GM19239 (cell line): ENCODE data around the gene RUFY3.
A peak's percentile ranks its signal among the peaks of the same experiment; 100 is the strongest.
"Not testable (repeated sequence)": the region's sequence is repeated elsewhere in the genome, so short reads cannot be mapped to it uniquely, and the experiment has no call there.

Experiments used
- DNase-seq: peaks from one replicate; pipeline ENCODE4 v3.0.0; 2011; ENCODE audit warnings: low spot score; ENCODE audit not compliant: insufficient read length
- FAIRE-seq: peaks from 2 replicates; lab custom pipeline; 2011; peaks lifted over from hg19 to GRCh38; lab: Jason Lieb, UNC

RUFY3 gene

DNA sequence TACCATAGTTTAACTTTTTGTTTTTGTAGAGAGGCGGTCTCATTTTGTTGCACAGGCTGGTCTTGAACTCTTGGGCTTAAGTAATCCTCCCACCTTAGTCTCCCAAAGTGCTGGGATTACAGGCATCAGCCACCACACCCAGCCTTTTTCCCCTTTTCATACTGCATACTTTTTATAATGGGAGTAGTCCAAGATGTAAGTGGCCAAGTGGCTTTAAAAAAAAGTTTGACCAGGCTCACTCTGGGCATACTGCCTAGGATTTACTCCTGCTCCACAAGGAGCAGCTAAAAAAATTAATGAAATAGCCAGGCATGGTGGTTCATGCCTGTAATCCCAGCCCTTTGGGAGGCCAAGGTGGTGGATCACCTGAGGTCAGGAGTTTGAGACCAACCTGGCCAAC lies 111.9 kb downstream of the RUFY3 start:
- FAIRE-seq (no peak), DNase-seq (no peak)

DNA sequence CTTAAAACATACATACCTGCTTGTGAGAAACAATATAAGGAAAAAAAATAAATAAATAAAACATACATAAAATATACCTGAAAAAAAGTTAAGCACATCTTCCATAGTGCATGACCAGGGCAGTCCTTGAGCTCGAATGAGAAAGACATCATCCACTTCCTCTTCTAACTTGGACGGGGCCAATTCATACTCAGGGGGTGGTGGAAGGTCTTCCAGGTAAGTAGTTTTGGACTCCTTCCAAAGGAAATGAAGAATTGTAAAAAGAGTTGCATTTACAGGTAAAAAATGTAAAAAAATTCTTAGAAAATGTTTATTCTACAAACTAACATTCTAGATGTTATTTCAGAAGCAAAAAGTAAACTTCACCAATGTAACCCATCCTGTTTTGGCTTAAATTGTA lies 114.3 kb downstream of the RUFY3 start:
- DNase-seq (no peak), FAIRE-seq (no peak)

DNA sequence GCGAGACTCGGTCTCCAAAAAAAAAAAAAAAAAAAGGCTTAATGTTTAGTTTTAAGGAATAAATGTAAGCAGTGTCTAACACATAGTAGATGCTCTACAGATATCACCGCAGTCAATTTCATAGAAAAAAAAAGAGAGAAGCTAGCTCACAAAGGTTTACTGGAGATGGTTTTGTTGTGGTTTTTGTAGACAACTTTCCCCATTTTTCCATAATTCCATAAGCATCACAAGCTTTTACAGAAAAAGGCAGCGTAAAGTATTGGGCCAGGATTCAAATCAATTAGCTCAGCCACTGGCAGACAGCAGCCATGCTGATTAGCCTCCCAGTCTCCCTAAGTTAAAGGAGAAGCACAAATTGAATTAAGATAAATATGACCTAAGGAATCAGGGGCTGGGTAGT lies 116.4 kb downstream of the RUFY3 start:
- peak; percentile 48 for FAIRE-seq
- DNase-seq = no peak

DNA sequence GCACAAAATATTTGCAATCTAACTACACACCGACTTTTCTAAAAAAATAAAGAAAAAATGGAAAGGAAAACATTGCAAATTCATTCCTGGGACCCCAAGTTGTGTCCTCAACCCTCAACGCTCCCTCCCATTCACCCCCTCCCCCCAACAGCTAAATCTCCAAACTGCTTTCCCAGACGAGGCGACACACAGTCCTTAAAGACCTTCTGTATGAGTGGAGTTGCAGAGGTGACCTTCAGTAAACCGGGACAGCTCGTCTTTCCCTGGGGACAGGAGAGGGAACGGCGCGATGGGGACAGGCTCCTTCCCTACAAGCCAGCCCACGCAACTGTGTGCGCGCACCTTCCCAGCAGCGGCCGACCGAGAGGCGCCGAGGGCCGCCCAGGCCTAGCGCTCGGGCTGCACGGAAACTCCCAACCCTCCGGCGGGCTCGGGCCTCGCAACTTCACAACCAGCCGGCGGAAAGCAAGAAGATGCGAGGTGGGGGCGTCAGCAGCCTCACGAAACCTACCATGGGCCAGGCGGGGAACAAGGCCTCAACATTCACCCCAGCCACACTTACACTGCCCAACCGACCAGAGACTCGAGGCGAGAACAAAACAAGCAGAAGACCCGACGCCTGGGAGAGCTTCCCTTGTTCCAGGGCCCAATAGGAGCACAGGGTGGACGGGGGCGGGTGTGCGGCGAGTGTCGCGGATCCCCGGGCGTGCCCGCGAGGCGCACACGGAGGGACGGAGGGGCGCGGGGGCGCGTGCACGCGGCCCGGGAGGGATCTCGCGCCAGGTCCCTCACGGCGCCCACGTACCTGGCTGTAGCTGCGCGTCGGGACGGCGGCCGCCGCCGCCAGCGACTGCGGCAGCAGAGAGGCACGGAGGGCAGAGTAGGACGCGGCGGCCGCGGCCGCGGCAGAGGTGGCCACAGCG lies 117.2 kb downstream of the RUFY3 start:
- DNase-seq (peak; percentile 36), FAIRE-seq (peak; percentile 84)

DNA sequence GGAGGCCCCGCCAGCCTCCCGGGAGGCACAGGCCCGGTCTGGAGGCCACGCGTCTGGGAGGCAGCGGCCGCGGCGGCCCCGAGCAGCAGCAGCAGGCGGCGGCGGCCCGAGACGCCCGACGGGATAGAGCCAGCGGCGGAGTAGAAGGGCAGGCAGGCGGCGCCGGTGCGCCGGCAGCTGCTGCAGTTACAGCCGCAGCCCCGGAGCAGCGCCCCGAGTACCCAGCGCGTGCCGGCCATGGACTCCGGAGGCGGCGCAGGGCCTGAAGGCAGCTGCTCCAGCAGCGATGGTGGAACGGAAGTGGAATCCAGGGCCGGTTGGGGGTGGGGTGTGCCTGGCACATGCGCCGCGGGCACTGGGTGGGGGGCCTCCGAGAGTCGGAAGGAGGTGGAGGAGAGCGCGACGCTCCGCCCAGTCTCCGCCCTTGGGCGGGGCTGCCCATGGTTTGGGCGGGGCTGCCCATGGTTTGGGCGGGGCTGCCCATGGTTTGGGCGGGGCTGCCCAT lies 117.9 kb downstream of the RUFY3 start, which contains the start of gene GRSF1:
GRSF1 (minus strand) TSS at position 302 of the 505 bp plus-strand sequence; CDS start at position 239, 63 bp downstream.
- DNase-seq (peak; percentile 73), FAIRE-seq (peak; percentile 80)

DNA sequence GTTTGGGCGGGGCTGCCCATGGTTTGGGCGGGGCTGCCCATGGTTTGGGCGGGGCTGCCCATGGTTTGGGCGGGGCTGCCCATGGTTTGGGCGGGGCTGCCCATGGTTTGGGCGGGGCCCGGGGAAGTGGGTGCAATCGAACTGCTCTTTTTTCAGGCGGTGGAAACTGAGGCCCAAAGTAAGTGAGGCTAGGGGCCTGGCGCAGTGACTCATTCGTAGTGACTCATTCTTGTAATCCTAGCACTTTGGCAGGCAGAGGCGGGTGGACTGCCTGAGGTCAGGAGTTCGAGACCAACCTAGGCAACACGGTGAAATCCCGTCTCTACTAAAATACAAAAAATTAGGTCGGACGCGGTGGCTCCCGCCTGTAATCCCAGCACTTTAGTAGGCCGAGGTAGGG lies 118.4 kb downstream of the RUFY3 start:
- not testable (repeated sequence) for FAIRE-seq

DNA sequence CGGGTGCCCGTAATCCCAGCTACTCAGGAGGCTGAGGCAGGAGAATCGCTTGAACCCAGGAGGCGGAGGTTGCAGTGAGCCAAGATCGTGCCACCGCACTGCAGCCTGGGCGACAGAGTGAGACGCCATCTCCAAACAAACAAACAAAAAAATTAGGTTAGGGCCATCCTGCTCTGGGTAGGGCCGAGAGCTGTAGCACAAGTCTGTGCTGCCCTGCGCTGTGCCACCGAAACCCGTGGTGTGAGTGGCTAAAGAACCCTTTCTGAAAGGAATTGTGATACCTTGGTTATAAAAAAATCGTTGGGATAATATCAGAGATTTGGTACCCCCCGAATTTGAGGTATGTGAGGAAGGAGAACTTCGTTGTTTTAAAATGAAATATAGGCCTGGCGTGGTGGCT lies 118.9 kb downstream of the RUFY3 start:
- not testable (repeated sequence) for DNase-seq, FAIRE-seq

More for the DNA sequence above, 118.4 kb downstream of the RUFY3 start:
- DNase-seq = not testable (repeated sequence)

DNA sequence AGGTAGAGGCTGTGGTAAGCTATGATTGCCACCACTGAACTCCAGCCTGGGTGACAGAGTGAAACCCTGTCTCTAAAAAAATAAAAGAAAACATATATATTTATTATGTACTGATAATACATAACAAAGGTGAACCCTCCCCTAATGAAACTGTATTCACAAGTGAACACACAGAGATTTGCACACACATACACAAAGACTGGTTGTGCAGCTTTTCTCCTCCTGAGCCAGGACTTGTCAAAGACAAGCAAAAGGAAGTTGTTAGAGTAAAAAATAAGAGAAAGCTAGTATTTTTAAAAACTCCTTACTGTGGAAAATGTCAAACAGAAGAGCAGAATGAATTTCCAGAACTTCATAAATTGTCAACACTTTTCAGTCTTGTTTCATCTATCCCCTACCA lies 119.4 kb downstream of the RUFY3 start:
- DNase-seq (no peak), FAIRE-seq (no peak)

DNA sequence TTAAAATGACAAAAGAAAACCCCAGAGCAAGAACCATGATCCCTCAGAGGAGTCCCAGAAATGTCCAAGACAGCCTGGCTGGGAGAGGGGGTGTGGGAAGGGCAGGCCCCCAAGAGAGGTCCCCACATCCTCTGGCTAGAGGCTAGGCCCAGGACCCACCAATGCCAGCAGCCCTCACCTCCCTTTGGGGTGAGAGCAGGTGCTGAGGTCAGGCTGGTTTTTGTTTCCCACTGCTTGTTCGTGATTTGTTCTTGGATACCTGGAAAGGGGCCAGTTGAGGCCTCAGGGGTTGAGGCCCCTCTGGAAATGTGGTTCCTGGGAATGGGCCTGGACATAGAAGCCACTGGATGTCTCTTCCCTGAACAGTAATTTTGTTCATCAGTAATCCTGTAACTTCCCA lies 120.2 kb downstream of the RUFY3 start:
- FAIRE-seq (no peak), DNase-seq (no peak)

DNA sequence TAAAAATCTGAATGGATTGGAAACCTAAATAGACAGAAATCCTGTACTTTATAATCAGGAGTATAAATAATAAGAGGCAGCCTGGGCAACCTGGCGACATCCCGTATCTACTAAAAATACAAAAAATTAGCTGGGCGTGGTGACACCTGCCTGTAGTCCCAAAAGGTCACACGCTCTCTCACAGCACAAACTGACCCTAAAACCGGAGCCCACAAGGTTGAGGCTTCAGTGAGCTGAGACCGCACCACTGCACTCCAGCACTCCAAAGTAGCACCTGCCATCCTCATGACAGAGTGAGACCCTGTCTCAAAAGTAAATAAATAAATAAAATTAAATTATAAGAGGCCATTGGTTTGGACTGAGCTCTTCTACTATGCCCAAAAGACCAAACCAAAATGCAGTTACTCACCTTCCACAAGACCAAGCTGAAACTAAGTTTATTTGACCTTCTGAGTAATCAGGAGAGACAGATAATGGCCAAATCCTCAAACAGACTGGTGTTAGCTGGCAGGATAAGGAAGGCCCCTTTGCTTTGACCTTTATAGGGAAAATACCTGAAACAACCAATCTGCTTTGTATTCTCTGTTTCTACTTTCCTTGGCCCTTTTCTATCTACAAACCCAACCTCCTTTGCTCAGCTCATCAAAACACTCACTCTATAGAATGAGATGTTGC lies 121.1 kb downstream of the RUFY3 start:
- peak; percentile 79 for FAIRE-seq
- DNase-seq = no peak

DNA sequence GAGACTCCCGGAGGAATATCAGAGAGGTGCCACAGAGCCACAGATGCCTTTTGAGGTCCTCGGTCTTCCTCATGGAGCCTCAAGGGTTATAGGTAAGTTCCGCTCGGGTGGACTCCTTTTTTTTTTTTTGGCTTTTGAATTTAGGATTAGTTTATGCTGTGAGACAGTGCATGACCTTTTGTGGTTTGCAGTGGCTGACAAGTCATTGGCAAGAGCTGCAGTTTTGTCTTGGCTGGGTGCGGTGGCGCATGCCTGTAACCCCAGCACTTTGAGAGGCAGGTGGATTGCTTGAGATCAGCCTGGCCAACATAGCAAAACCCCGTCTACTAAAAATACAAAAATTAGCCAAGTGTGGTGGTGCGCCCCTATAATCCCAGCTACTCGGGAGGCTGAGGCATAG lies 122.4 kb downstream of the RUFY3 start:
- peak; percentile 4 for FAIRE-seq
- DNase-seq = no peak

DNA sequence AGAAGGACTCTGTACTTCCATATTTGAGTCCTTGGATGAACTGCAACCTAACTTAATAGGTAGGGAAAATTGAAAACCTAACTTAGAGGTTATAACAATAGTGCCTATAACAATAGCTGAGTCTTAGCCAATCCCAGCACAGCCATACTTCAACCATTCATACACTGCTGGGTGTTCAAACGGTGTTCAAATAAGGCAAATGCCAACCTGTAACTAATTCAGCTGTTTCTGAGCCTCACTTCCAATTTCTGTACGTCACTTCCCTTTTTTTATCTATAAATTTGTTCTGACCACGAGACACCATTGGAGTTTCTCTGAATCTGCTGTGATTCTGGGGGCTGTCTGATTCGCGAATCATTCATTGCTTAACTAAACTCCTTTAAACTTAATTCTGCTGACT lies 127.5 kb downstream of the RUFY3 start:
- FAIRE-seq (peak; percentile 44), DNase-seq (no peak)

DNA sequence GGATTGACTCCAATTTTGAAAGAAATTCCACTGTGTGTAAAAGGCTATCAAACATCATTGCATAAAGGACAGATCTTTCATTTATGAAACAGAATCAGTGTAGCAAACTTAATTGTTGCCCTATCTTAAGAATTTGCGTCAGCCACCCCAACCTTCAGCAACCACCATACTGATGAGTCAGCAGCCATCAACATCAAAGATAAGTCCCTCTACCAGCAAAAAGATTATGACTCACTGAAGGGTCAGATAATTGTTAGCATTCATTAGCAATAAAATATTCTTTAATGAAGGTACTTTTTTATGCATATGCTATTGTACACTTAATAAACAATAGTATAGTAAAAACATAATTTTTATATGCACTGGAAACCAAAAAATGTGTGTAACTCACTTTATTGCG lies 133.7 kb downstream of the RUFY3 start:
- FAIRE-seq (no peak), DNase-seq (no peak)
